ENCODE measurements around the gene LIN28B.
"Not testable (repeated sequence)": the region's sequence is repeated elsewhere in the genome, so short reads cannot be mapped to it uniquely, and the experiment has no call there.

Gene LIN28B

GRCh38 chr6:104969108-104969507, 12.2 kb downstream of the LIN28B start:
- ChIA-PET POLR2A (interaction anchor here (0.6 kb wide), 1 partner anchor 45 kb away, joined by 3 read pairs; no protein-coding TSS in a partner anchor), CTCF (no interaction called here)
- no peak overlapping the region for H3K4me3 ChIP-seq (ENCODE audit: low read depth, low read length)
- no peak for TF ChIP-seq CTCF (IDR thresholded peaks at IDR 0.05; ENCODE audit: insufficient read depth, low read length, missing control alignments)
- no peak for DNase-seq (ENCODE audit: low read depth, low spot score)

GRCh38 chr6:104969785-104970581, 13.1 kb downstream of the LIN28B start:
- no peak for DNase-seq (ENCODE audit: low read depth, low spot score)
- no peak overlapping the region for H3K4me3 ChIP-seq (ENCODE audit: low read depth, low read length)
- ChIA-PET CTCF (interaction anchor here (1.1 kb wide), 1 partner anchor 14 kb away, joined by 3 read pairs; no protein-coding TSS in a partner anchor), POLR2A (no interaction called here)
- TF ChIP-seq CTCF (IDR thresholded peaks at IDR 0.05; ENCODE audit: insufficient read depth, low read length, missing control alignments): no peak

GRCh38 chr6:104973404-104973803, 16.5 kb downstream of the LIN28B start:
- no peak for DNase-seq (ENCODE audit: low read depth, low spot score)
- TF ChIP-seq CTCF (IDR thresholded peaks at IDR 0.05; ENCODE audit: insufficient read depth, low read length, missing control alignments): no peak
- H3K4me3 ChIP-seq (ENCODE audit: low read depth, low read length): no peak overlapping the region
- CTCF ChIA-PET: no interaction called here
- POLR2A ChIA-PET: no interaction called here

GRCh38 chr6:104983296-104983695, 26.4 kb downstream of the LIN28B start:
- TF ChIP-seq CTCF (IDR thresholded peaks at IDR 0.05; ENCODE audit: insufficient read depth, low read length, missing control alignments): no peak
- no peak for DNase-seq (ENCODE audit: low read depth, low spot score)
- H3K4me3 ChIP-seq (ENCODE audit: low read depth, low read length): no peak overlapping the region
- CTCF ChIA-PET: no interaction called here
- POLR2A ChIA-PET: no interaction called here

- CTCF ChIA-PET: no interaction called here
Measured at GRCh38 chr6:104983776-104984175, 26.9 kb downstream of the LIN28B start.

GRCh38 chr6:104984831-104985230, 27.9 kb downstream of the LIN28B start:
- no peak for DNase-seq (ENCODE audit: low read depth, low spot score)
- ChIA-PET POLR2A (no interaction called here), CTCF (no interaction called here)
- no peak overlapping the region for H3K4me3 ChIP-seq (ENCODE audit: low read depth, low read length)
- no peak for TF ChIP-seq CTCF (IDR thresholded peaks at IDR 0.05; ENCODE audit: insufficient read depth, low read length, missing control alignments)

More at GRCh38 chr6:104983776-104984175, 26.9 kb downstream of the LIN28B start:
- POLR2A ChIA-PET: no interaction called here
- no peak overlapping the region for H3K4me3 ChIP-seq (ENCODE audit: low read depth, low read length)
- no peak for TF ChIP-seq CTCF (IDR thresholded peaks at IDR 0.05; ENCODE audit: insufficient read depth, low read length, missing control alignments)
- DNase-seq (ENCODE audit: low read depth, low spot score): no peak

- POLR2A ChIA-PET; DNase-seq (ENCODE audit: low read depth, low spot score); H3K4me3 ChIP-seq (ENCODE audit: low read depth, low read length): not testable (repeated sequence)
- CTCF ChIA-PET: interaction anchor here (0.6 kb wide), 1 partner anchor 200 kb away, joined by 3 read pairs; no protein-coding TSS in a partner anchor
Measured at GRCh38 chr6:104985875-104986274, 29.0 kb downstream of the LIN28B start.

All from AG04449 (cell line).